HG02642 (cell line): ENCODE data around the gene NPM1.

Experiments used
- ATAC-seq: cut with Tn5 transposase; IDR thresholded peaks from one replicate; pipeline ENCODE4 v1.9.1; 2021; ENCODE audit warnings: mild to moderate bottlenecking; ENCODE audit not compliant: unreplicated experiment, poor library complexity

NPM1 gene

DNA sequence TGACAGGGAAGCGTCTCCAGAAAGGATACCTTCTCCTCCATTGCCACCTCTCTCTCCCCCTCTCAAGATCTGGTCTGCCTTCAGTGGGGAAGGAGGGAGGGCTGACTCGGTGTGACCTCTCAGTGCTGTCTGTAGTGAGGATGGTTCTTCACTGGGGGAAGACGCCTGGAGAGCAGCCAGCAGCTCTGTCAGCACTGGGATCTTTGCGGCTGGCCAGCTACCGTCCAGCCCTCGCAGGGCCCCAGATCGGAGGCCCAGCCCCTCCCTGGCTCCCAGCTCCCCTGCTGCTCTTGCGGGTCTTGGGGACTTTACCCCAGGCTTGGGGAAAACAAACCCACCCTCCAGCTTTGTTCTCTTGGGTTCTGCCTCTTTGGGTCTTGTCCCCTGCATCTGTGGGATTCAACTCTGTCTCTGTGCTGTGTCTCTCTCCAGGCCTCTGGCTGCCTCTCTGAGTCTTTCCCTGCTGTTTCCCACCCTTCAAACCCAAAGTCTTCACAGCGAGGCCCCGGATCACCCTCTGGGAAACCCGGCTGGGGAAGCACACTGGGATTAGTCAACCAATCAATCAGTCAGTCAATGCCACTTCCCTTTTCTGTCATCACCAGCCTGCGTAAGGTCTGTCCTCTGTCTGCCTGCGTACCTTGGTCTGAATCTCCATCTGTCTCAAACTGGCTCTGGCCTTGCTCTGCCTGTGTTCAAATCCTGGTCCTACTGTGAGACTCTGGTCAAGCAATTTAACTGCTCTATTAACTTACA, 54.8 kb downstream of the NPM1 start:
- no peak for ATAC-seq

DNA sequence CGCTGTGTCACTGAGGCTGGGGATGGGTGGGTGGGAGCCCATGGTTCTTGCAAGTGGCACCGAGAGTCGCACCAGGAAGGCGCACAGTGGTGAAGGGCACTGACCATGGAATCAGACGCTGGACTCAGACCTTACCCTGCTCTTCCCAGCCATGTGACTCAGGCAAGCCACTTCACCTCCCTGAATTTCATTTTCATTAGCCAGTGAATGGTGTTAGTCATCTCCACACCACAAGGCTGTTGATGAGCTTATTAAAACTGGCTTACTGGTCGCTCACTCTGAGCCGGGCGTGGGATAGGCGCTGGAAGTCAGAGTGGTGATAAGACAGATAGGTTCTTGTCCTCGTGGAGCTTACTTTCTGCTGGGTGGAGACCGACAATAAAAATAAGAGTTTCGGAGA, 56.9 kb downstream of the NPM1 start:
- no peak for ATAC-seq

DNA sequence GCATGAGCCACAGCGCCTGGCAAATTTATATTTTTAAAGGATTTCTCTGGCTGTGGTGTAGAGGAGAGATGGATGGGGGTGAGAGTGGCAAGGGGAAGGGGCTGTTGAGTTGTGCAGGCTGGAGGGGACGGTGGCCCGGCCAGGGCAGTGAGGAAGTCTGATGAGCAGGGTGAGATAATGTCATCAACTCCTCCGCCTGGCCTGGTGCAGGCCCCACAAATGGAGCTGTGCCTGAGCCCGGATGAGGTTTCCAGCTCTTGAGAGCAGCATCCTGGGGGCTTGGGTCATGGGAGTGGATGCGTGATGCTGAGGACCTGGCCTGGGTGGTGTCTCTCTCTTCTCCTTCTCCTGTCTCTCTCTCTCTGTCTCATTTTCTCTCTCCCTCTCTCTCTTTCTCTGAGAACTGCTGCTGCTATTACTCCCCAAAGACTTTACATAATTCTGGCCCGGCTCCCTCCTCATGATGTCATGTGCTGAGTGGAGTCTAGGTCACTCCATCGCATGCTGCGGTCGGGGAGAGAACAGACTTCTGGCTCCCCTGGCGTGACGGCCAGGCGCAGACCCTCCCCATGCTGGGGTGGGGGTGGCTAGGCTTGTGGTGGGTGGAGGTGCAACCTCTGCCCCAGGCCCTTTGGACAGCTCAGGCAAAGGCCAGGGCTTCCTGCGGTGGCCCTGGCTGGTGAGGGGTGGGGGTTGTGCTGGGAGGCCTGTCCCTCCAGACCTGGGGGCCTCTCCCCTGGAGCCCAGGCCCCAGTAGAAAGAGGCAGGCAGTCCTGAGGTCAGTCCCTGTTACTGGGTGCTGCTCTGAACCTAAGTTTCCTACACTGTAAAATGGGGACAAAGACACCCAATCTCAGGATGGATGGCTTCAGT, 58.2 kb downstream of the NPM1 start:
- no peak for ATAC-seq

DNA sequence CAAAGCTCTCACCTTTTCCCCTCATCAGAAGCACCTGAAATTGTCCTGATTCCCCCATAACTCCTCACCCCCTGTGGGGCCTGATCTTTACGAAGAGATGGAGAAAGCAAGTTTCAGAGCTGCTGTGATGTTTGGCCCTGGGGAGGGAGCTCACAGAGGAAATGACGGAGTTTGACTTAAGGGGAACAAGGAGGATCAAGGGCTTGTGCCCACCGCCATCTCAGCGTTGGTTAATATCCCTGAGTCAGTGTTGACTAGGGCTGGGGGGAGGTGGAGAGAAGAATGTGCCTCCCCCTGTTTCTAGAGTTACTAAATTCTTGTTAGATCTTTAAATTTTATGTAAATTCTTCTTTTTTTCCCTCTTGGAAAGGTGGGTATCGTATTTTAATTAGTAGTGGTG, 59.6 kb downstream of the NPM1 start:
- no peak for ATAC-seq

DNA sequence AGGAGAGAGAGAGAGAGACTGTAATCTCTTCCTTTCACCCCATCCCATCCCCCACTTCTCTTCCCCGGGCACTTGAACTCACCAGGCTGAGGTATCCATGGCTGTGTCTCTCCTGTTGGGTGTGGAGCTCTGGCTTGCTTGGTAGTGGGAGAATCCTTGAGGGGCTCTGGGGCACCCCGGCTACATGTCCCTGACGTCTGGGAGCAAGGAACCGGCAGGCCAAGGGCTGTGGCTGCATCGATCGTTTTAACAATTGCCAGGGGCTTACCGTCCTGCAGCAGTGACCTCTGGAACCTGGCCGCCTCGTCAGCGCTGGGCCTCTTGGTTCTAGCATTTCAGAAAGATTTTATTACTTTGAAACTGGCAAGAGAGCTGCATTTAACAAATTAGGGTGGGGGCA, 61.8 kb downstream of the NPM1 start:
- no peak for ATAC-seq

DNA sequence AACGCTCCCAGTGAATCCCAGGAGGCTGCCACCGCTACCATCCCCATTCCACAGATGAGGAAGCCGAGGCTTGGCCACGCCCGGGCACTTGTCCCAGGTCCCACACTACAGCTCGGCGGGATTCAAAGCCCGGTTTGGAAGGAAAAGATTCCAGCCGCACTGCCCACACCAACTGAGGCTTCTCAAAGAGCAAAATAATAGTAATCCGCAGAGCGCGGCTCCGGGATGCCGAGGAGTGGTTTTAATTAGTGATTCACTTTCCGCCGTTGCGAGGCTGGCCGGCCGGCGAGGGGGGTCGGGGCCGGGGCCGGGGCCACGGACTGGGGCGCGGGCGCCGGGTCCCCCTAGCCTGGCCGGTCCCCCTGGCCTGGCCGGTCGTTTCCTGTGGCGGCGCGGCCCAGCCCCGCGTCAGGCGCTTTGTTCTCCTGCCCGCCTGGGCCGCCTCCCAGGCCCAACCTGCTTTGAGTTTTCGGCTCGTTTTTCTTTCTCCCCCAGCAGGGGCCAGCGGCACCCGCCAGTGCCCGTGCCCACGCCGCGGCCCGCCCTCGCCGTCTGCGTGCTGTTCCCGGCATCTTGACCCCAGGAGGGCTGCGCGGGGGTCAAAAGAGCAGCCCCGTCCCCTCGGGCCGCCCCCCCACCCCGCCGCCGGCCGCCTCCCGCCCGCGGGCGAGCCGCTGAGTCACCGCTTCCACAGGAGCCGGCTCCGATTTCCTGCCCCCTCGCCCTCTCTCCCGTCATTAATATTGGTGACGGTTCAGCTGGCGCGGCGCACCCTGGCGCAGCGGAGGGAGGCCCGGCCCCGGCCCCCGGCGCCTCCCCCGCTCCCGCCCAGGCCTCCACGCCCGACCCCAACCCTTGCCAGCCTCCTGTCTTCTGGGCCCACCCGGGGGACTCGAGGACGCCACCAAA, 63.0 kb downstream of the NPM1 start:
- ATAC-seq = no peak

DNA sequence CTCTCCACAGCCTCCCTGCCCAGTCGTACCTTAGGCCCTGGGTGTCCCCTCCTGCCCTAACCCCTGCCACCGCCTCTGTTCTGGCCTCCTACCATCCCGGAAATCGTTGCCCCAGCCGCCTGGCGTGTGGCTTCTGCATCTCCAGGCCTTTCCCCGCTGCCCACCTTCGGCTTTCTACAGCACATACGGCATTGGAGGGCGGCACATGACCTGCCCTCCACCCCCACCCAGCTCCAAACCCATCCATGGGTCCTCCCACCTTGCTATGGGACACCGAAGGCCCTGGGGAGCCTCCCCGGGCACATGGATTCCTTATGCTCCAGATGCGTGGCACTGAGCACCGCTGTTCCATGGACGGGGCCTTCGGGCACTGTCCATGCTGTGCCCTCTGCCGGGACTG, 63.8 kb downstream of the NPM1 start:
- ATAC-seq = no peak

DNA sequence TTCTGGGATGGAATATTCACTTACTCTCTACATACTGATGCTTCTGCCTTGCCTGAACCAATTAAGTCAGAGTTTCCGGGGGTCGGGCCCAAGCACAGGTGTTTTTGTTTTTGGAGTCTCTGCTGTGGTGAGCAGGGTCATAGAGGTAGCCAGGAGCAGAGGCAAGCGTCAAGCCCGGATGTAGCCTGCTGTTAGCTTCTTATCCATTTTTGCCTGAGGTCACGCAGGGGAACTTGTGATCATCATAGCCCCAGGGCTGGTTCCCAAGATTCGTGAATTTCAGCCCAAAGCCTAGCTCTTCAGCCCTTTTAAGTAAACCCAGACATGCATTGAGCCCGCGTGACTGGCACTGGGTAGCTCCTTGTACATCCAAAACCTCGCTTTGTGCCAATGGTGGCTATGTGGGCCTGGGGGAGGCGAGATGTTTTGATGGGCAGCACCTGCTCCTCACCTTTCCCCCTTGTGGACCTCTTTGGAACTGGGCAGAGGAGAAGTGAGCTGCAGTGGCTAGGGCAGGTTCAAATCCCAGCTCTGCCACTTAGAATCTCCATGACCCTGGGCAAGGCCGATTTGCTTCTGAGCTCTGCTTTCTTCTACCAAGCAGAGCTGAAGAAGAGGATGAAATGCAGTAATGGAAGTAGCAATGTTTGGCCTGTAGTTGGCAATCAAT, 65.5 kb downstream of the NPM1 start:
- no peak for ATAC-seq

DNA sequence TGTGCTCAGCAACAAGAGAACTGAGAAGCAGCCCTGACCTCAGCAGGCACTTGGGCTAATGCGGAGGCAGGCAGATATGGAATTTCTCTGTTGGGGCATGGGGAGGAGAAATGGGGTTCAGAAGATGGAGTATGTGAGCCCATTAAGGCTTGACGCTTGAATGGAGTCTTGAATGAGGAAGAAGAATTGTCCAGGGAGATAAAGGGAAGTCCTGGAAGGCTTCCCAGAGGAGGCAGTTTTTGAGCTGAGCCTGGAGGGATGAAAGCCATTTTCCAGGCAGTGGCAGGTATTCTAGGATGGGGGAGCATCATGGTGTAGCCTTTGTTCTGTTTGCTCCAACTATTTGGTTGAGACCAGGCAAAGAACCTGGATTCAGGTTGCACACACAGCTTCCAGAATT, 66.3 kb downstream of the NPM1 start:
- no peak for ATAC-seq

DNA sequence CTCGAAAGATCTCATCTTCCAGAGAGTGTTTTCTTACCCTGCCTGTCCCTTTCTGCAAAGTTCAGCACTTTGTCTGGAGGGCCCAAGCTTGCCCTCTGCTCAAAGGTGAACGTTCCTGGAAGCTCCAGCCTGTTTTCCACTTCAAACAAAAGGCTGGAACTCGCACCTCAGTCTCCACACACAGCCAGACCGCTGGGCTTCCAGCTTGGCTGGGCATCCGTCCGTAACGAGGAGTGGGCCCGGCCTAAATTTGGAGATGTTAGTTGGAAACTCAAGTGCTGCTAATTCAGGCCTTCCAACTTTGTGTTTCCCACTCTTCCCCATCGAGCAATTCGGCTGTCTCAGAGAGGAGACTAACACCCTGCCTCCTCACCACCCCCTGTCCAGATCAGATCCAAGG, 66.9 kb downstream of the NPM1 start:
- ATAC-seq = no peak

DNA sequence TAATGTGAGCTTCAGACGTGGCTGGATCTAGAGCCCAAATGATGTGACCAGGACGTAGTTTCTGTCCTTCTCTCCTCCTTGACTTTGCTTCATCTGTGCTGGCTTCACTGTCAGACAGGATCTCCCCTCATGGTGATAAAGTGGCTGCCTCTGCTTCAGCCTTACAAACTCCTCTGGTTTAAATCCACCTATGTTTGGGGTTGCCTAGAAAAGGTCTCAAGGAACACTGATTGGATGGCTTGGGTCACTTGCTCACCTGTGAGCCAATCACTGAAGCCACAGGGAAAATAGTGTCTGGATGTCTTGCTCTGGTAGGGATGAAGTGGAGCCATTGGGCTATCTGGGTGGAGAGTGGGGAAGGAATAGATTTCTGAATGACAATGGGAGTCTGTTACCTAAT, 67.9 kb downstream of the NPM1 start:
- ATAC-seq = no peak

DNA sequence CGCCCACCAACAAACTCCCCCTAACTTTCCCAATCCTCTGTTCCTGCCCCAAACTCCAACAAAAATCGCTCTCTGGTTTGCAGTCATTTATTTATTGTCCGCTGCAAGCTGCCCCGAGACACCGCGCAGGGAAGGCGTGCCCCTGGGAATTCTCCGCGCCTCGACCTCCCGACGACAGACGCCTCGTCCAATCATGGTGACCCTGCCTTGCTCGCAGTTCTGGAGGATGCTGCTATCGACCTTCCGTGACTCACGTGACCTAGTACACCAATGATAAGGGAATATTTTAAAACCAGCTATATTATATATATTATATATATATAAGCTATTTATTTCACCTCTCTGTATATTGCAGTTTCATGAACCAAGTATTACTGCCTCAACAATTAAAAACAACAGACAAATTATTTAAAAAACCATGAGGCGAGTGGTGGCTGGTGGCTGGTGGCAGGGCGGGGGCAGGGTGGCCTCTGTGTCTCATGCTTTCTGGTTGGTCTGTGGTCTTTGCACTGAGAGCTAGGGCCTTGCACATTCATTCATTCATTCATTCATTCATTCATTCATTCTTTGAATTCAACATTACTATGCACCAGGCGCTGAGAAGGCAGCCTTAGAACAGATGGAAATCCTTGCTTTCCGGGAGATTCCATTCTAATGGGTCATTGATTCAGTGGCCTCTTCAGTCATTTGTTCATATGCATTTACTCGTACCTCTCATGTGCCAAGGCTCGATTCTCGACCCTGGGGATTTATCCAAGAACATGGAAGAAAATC, 69.7 kb downstream of the NPM1 start:
- ATAC-seq = no peak

DNA sequence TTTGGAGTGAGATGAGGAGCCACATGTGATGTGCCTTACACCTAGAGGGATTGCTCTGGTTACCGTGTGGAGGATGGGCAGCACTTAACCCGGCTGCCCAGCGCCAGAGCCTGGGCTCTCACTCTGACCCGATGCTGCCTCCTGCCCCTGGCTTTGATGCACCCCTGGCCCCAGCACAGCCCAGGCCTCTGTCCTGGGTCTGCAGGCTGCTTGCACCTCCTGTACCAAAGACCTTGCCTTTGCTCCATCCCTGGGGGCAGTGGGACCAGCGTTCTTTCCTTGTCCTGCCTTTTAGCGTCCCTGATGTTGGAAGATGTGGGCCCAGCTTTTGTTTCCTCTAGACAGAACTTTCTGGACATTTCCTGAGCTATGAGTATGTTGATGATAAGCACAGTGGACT, 72.2 kb downstream of the NPM1 start:
- no peak for ATAC-seq
